ENCODE data around the gene CCDC89.

GRCh38 chr11:85647078-85647477, 38.9 kb downstream of the CCDC89 start:
- TF ChIP-seq ZNF214 (tag by site-specific recombination; IDR thresholded peaks at IDR 0.05; ENCODE audit: borderline replicate concordance) (no peak), ZNF274 (IDR thresholded peaks at IDR 0.05; ENCODE audit: low read length) (no peak), ZNF274 (tag by site-specific recombination; IDR thresholded peaks at IDR 0.05; ENCODE audit: borderline replicate concordance) (no peak), ZBTB21 (tag by site-specific recombination; IDR thresholded peaks at IDR 0.05) (no peak), ZBTB44 (tag by site-specific recombination; IDR thresholded peaks at IDR 0.05) (no peak), ZNF155 (tag by site-specific recombination; IDR thresholded peaks at IDR 0.05) (no peak), CTCF (tag by site-specific recombination; IDR thresholded peaks at IDR 0.05) (no peak), KLF1 (tag by site-specific recombination; IDR thresholded peaks at IDR 0.05) (no peak), ZNF488 (tag by site-specific recombination; IDR thresholded peaks at IDR 0.05) (no peak), ZBTB7A (tag by site-specific recombination; IDR thresholded peaks at IDR 0.05; ENCODE audit: low read depth) (no peak)
